ENCODE data around the gene C2orf92.

Gene C2orf92

GRCh38 chr2:97703741-97704140, 34.2 kb downstream of the C2orf92 start:
- Histone ChIP-seq H3K36me3 (ENCODE audit: low read depth) (no peaks in the 10 kb centered on the region), H3K4me1 (ENCODE audit: insufficient read depth, poor library complexity, severe bottlenecking) (no peaks in the 10 kb centered on the region)
- no peak for ATAC-seq (ENCODE audit: low read depth)

GRCh38 chr2:97704989-97705388, 35.5 kb downstream of the C2orf92 start:
- Histone ChIP-seq H3K9me3 (ENCODE audit: severe bottlenecking) (no peaks in the 10 kb centered on the region), H3K36me3 (ENCODE audit: low read depth) (no peaks in the 10 kb centered on the region), H3K27me3 (ENCODE audit: insufficient read depth, poor library complexity, severe bottlenecking) (no peaks in the 10 kb centered on the region), H3K4me3 (ENCODE audit: severe bottlenecking) (no peak overlapping the region), H3K27ac (ENCODE audit: poor library complexity, severe bottlenecking) (no peak overlapping the region), H3K4me1 (ENCODE audit: insufficient read depth, poor library complexity, severe bottlenecking) (no peaks in the 10 kb centered on the region)
- DNase-seq (ENCODE audit: low spot score) (no peak), ATAC-seq (ENCODE audit: low read depth) (no peak)
- no peak for TF ChIP-seq CTCF (IDR thresholded peaks at IDR 0.05; ENCODE audit: poor library complexity, severe bottlenecking)

More at GRCh38 chr2:97703741-97704140, 34.2 kb downstream of the C2orf92 start:
- H3K27ac ChIP-seq (ENCODE audit: poor library complexity, severe bottlenecking) = no peak overlapping the region
- no peak overlapping the region for H3K4me3 ChIP-seq (ENCODE audit: severe bottlenecking)
- no peak for DNase-seq (ENCODE audit: low spot score)
- H3K27me3 ChIP-seq (ENCODE audit: insufficient read depth, poor library complexity, severe bottlenecking) = no peaks in the 10 kb centered on the region
- H3K9me3 ChIP-seq (ENCODE audit: severe bottlenecking) = no peaks in the 10 kb centered on the region
- TF ChIP-seq CTCF (IDR thresholded peaks at IDR 0.05; ENCODE audit: poor library complexity, severe bottlenecking) = no peak

- no peak for DNase-seq (ENCODE audit: low spot score)
- ATAC-seq (ENCODE audit: low read depth) = no peak
- TF ChIP-seq CTCF (IDR thresholded peaks at IDR 0.05; ENCODE audit: poor library complexity, severe bottlenecking) = no peak
Observed at GRCh38 chr2:97706112-97706511, 36.6 kb downstream of the C2orf92 start.

GRCh38 chr2:97706708-97707345, 37.3 kb downstream of the C2orf92 start:
- DNase-seq (ENCODE audit: low spot score) (no peak), ATAC-seq (ENCODE audit: low read depth) (no peak)
- H3K9me3 ChIP-seq (ENCODE audit: severe bottlenecking) = no peaks in the 10 kb centered on the region
- no peaks in the 10 kb centered on the region for H3K4me1 ChIP-seq (ENCODE audit: insufficient read depth, poor library complexity, severe bottlenecking)
- H3K36me3 ChIP-seq (ENCODE audit: low read depth) = no peaks in the 10 kb centered on the region
- H3K27ac ChIP-seq (ENCODE audit: poor library complexity, severe bottlenecking) = no peak overlapping the region
- H3K4me3 ChIP-seq (ENCODE audit: severe bottlenecking) = no peak overlapping the region
- no peaks in the 10 kb centered on the region for H3K27me3 ChIP-seq (ENCODE audit: insufficient read depth, poor library complexity, severe bottlenecking)
- no peak for TF ChIP-seq CTCF (IDR thresholded peaks at IDR 0.05; ENCODE audit: poor library complexity, severe bottlenecking)

More at GRCh38 chr2:97706112-97706511, 36.6 kb downstream of the C2orf92 start:
- no peak overlapping the region for H3K4me3 ChIP-seq (ENCODE audit: severe bottlenecking)
- H3K27me3 ChIP-seq (ENCODE audit: insufficient read depth, poor library complexity, severe bottlenecking) = no peaks in the 10 kb centered on the region
- H3K27ac ChIP-seq (ENCODE audit: poor library complexity, severe bottlenecking) = no peak overlapping the region
- no peaks in the 10 kb centered on the region for H3K9me3 ChIP-seq (ENCODE audit: severe bottlenecking)
- no peaks in the 10 kb centered on the region for H3K36me3 ChIP-seq (ENCODE audit: low read depth)
- H3K4me1 ChIP-seq (ENCODE audit: insufficient read depth, poor library complexity, severe bottlenecking) = no peaks in the 10 kb centered on the region

GRCh38 chr2:97707362-97708047, 38.0 kb downstream of the C2orf92 start:
- H3K36me3 ChIP-seq (ENCODE audit: low read depth) = no peaks in the 10 kb centered on the region
- ATAC-seq (ENCODE audit: low read depth) (no peak), DNase-seq (ENCODE audit: low spot score) (no peak)
- H3K27me3 ChIP-seq (ENCODE audit: insufficient read depth, poor library complexity, severe bottlenecking) = no peaks in the 10 kb centered on the region
- H3K9me3 ChIP-seq (ENCODE audit: severe bottlenecking) = no peaks in the 10 kb centered on the region
- no peak overlapping the region for H3K4me3 ChIP-seq (ENCODE audit: severe bottlenecking)
- no peak for TF ChIP-seq CTCF (IDR thresholded peaks at IDR 0.05; ENCODE audit: poor library complexity, severe bottlenecking)
- H3K4me1 ChIP-seq (ENCODE audit: insufficient read depth, poor library complexity, severe bottlenecking) = no peaks in the 10 kb centered on the region
- H3K27ac ChIP-seq (ENCODE audit: poor library complexity, severe bottlenecking) = no peak overlapping the region
